Transverse colon (tissue), 4 donors: Measurements from ENCODE around the gene PLEKHA7. TPM values are rescaled to one million over a fixed set of nuclear protein-coding genes. Genes with fewer than 3 reads are reported as not detected.

ENCODE experiments used
- DNase-seq: peaks from one replicate; pipeline ENCODE4 v3.0.0-alpha.2; 2019
- H3K27ac ChIP-seq, 4 donors: fragments of 200-600 bp; sonication (generic); 2 replicates each; pipeline ENCODE4 v1.5.1; 2016 to 2018; ENCODE audit warnings: inconsistent platforms in 4 of 4
- H3K27me3 ChIP-seq: fragments of 200-600 bp; sonication (generic); 2 replicates; pipeline ENCODE4 v1.5.1; 2017; ENCODE audit warnings: inconsistent platforms
- H3K36me3 ChIP-seq, 4 donors: fragments of 200-600 bp; sonication (generic); 2 replicates each; pipeline ENCODE4 v1.5.1; 2017 to 2019; ENCODE audit warnings: inconsistent platforms in 4 of 4
- H3K4me1 ChIP-seq, 4 donors: fragments of 200-600 bp; sonication (generic); 2 replicates each; pipeline ENCODE4 v1.5.1; 2017 to 2020; ENCODE audit warnings: inconsistent platforms in 4 of 4
- H3K4me3 ChIP-seq, 4 donors: fragments of 200-600 bp; sonication (generic); 1 replicate in 1 of 4; 2 replicates in 3 of 4; pipeline versions ENCODE4 v1.5.1 to v1.6.1; 2017 to 2019; ENCODE audit warnings: inconsistent platforms in 4 of 4
- H3K9me3 ChIP-seq, 2 donors: fragments of 200-600 bp; sonication (generic); 2 replicates each; pipeline ENCODE4 v1.5.1; 2017 to 2019; ENCODE audit warnings: inconsistent platforms in 2 of 2
- CTCF ChIP-seq, 5 experiments: fragments of 200-600 bp in 3 of 5; fragments of 450-650 bp in 2 of 5; sonication (generic) in 3 of 5; IDR thresholded peaks; 1 replicate in 2 of 5; 2 replicates in 3 of 5; pipeline ENCODE4 v1.5.1; 2016 to 2017; ENCODE audit warnings: antibody characterized with exemption in 5 of 5, inconsistent platforms in 3 of 5, mild to moderate bottlenecking in 2 of 5, moderate library complexity in 1 of 5
- EP300 ChIP-seq: sonication (generic); formaldehyde crosslinking; IDR thresholded peaks from one replicate; pipeline ENCODE4 v1.6.1; 2017; ENCODE audit warnings: antibody characterized with exemption, low read depth
- POLR2A ChIP-seq: fragments of 450-650 bp; IDR thresholded peaks from one replicate; pipeline ENCODE4 v1.6.1; 2016; ENCODE audit warnings: antibody characterized with exemption, mild to moderate bottlenecking, moderate library complexity
- POLR2AphosphoS5 ChIP-seq, 3 donors: sonication (generic); formaldehyde crosslinking; IDR thresholded peaks; one replicate each; pipeline ENCODE4 v1.6.1; 2016; ENCODE audit warnings: antibody characterized with exemption in 3 of 3
- WGBS, 2 donors: methylation state at CpG; one replicate each; pipeline ENCODE4 v1.1.5; 2018; ENCODE audit warnings: low coverage in 1 of 2; 5-methylcytosine and 5-hydroxymethylcytosine counted together
- in situ Hi-C, 4 donors: fragments of 200-750 bp; cut with MboI; loops; one replicate each; pipeline versions ENCODE4 v1.15.0 to v1.15.1; 2017; ENCODE audit warnings: low sequenced_read_pairs in 3 of 4, low pct_ligation_motif_present in 1 of 4, low pct_unique_long_range_greater_than_20kb in 1 of 4
- intact Hi-C: fragments of 100-400 bp; cut with DNase I; formaldehyde crosslinking; loops from one replicate; pipeline ENCODE4 v1.15.1; 2023; ENCODE audit warnings: low total_unique reads
- total RNA-seq, 4 donors: library from RNA; depleted of rRNA; stranded (reverse); fragments of >200 nt; gene quantifications; one replicate each; pipeline ENCODE4 v1.1.0, GENCODE V29; 2016

PLEKHA7 gene
- total RNA-seq, 4 donors from 2014 or later: 109 to 243 (median 114) TPM

DNA sequence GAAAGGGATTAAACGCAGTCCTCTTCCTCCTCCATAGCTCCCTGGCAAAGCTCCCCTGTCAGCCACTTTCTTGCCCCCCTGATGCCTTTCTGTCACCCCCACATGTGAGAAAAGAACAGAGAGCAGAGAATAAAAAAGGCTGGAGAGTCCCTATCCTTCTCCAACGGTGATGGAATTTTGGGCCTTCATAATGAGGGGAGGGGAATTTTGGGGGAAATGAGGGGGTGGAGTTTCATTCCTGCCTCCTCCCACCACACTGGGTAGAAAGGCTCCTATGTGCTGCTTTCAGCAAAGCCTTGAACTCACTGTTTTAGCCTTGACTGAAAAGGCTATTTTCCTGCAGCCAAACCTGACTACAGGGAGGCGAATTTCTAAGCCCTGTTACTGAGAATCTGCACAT lies 216.4 kb downstream of the PLEKHA7 start:
- Histone ChIP-seq H3K4me1 (no peaks in the 10 kb centered on the region), H3K27me3 (no peaks in the 10 kb centered on the region), H3K9me3 (no peaks in the 10 kb centered on the region), H3K36me3 (peaks cover 0 to 4% (median 0%) of the 10 kb centered on the region in 4 donors), H3K4me3 (no peak overlapping the region), H3K27ac (no peak overlapping the region)
- WGBS, 2 donors: 75 to 100% methylated on average over 1 to 3 of the region's 3 CpGs
- intact Hi-C loops: no loop called here
- DNase-seq: no peak
- in situ Hi-C loops: no loop called here
- TF ChIP-seq POLR2AphosphoS5 (IDR thresholded peaks at IDR 0.05) (no peak), EP300 (no peak), POLR2A (no peak), CTCF (IDR thresholded peaks at IDR 0.05) (no peak)

DNA sequence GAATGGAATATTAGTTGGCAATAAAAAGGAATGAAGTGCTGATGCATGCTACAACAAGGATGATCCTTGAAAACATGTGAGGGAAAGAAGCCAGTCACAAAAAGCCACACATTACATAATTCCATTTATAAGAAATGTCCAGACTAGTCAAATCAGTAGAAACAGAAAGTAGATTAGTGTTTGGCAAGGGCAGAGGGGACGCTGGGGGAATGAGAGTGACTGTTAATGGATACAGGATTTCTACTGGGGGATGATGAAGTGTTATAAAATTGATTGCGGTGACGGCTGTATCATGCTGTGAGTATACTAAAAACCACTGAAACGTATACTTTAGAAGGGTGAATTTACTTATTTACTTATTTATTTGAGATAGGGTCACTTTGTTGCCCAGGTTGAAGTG lies 217.9 kb downstream of the PLEKHA7 start:
- intact Hi-C loops: no loop called here
- no peaks in the 10 kb centered on the region for H3K27me3 ChIP-seq
- H3K36me3 ChIP-seq: peaks cover 0 to 4% (median 0%) of the 10 kb centered on the region in 4 donors

GRCh38 chr11:16795146-16795545 lies 219.1 kb downstream of the PLEKHA7 start:
- H3K27ac ChIP-seq: peak overlapping the region in 2 of 4 donors; percentile 21 to 48
- intact Hi-C loops: no loop called here
- WGBS, 2 donors: 75 to 79% methylated on average over 5 to 8 of the region's 8 CpGs
- DNase-seq: no peak
- in situ Hi-C loops: no loop called here
- H3K4me3 ChIP-seq: no peak overlapping the region
- TF ChIP-seq POLR2A: no peak
- no peak for TF ChIP-seq POLR2AphosphoS5 (IDR thresholded peaks at IDR 0.05)
- TF ChIP-seq EP300: no peak
- TF ChIP-seq CTCF (IDR thresholded peaks at IDR 0.05): no peak
- peaks cover 0 to 9% (median 0%) of the 10 kb centered on the region in 4 donors for H3K4me1 ChIP-seq
- H3K9me3 ChIP-seq: no peaks in the 10 kb centered on the region
- H3K36me3 ChIP-seq: peaks cover 0 to 4% (median 0%) of the 10 kb centered on the region in 4 donors
- H3K27me3 ChIP-seq: no peaks in the 10 kb centered on the region

More for the DNA sequence above, 217.9 kb downstream of the PLEKHA7 start:
- Histone ChIP-seq H3K4me1 (peaks cover 0 to 2% (median 0%) of the 10 kb centered on the region in 4 donors), H3K9me3 (no peaks in the 10 kb centered on the region), H3K27ac (no peak overlapping the region), H3K4me3 (no peak overlapping the region)
- in situ Hi-C loops: no loop called here
- DNase-seq: no peak
- TF ChIP-seq CTCF (IDR thresholded peaks at IDR 0.05) (no peak), POLR2A (no peak), POLR2AphosphoS5 (IDR thresholded peaks at IDR 0.05) (no peak), EP300 (no peak)
- 29 to 92% methylated on average over 1 to 4 of the region's 4 CpGs for WGBS, 2 donors

GRCh38 chr11:16794047-16794818 lies 220.0 kb downstream of the PLEKHA7 start:
- Histone ChIP-seq H3K9me3 (no peaks in the 10 kb centered on the region), H3K4me1 (peaks cover 0 to 9% (median 0%) of the 10 kb centered on the region in 4 donors), H3K36me3 (no peaks in the 10 kb centered on the region), H3K27me3 (no peaks in the 10 kb centered on the region), H3K4me3 (no peak overlapping the region), H3K27ac (no peak overlapping the region)
- WGBS, 2 donors: 90 to 98% methylated on average over 8 to 17 of the region's 17 CpGs
- no peak for DNase-seq
- in situ Hi-C loops: no loop called here
- TF ChIP-seq EP300 (no peak), POLR2A (no peak), CTCF (IDR thresholded peaks at IDR 0.05) (no peak), POLR2AphosphoS5 (IDR thresholded peaks at IDR 0.05) (no peak)
- intact Hi-C loops: no loop called here
